ENCODE measurements around the gene SLC66A3. TPM values are rescaled to one million over a fixed set of nuclear protein-coding genes. Genes with fewer than 3 reads are reported as not detected.
"Not testable (repeated sequence)": the region's sequence is repeated elsewhere in the genome, so short reads cannot be mapped to it uniquely, and the experiment has no call there.

Gene SLC66A3
- polyA plus RNA-seq, 3 donors, result 21.9 to 25.0 (median 25.0) TPM

GRCh38 chr2:11160731-11161455 is 5.6 kb downstream of the SLC66A3 start:
- DNase-seq (ENCODE audit: low read depth in 3 of 3, low spot score in 2 of 3), result no peak

GRCh38 chr2:11161747-11162146 is 6.5 kb downstream of the SLC66A3 start:
- no peak for DNase-seq (ENCODE audit: low read depth in 3 of 3, low spot score in 2 of 3)

DNA sequence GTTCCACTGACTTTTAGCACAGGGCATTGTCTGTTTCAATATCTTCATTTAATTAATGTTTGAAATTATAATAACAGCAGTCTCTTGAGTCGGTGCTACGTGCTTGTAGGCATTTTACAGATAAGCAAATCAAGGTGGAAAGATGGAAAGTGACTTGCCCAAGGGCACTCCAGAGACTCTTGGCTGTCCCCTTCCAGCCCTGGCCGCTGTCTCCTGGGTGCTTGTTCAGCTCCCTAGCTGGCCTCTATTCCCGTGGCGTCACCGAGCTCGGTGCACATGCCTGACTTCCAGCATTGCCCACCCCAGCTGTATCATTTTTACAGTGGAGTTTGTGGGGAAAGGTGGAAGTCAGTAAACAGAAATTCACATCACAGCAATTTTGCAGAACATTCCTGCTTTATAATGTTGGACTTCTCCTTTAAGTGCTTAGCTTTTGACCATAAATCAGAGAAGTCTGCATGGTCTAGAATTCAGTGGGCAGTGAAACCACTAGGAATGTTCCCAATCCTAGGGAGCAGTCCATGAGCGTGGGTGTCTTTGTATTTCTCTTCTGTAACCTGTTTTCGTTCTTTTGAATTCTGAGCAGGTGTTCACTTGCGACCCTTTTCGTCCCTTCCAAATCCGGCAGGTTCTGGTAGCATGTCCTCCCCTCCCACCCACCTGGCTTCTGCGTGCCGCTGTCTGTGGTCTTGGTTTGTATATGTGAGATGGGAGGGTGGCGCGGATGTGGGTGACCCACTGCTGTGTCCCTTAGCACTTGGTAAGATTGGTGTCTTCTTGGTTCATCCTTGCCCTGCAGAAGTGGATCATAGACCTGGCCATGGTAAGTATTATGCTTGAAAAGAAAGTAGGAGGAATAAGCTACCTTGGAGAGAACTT is 8.4 kb downstream of the SLC66A3 start:
- no peak for DNase-seq (ENCODE audit: low read depth in 3 of 3, low spot score in 2 of 3)

GRCh38 chr2:11165046-11165445 is 9.8 kb downstream of the SLC66A3 start:
- DNase-seq (ENCODE audit: low read depth in 3 of 3, low spot score in 2 of 3), result not testable (repeated sequence)

DNA sequence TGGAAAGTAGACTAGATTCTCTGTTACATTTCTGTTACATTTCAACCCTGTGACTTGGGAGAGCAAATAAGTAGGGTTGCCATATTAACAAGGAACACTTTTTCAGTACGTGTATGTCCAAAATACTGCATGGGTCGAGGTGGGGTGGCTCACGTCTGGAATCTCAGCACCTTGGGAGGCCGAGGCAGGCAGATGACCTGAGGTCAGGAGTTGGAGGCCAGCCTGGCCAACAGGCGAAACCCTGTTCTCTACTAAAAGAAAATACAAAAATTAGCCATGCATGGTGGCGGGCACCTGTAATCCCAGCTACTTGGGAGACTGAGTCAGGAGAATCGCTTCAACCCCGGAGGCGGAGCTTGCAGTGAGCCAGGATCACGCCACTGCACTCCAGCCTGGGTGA is 11.2 kb downstream of the SLC66A3 start:
- DNase-seq (ENCODE audit: low read depth in 3 of 3, low spot score in 2 of 3), result no peak

DNA sequence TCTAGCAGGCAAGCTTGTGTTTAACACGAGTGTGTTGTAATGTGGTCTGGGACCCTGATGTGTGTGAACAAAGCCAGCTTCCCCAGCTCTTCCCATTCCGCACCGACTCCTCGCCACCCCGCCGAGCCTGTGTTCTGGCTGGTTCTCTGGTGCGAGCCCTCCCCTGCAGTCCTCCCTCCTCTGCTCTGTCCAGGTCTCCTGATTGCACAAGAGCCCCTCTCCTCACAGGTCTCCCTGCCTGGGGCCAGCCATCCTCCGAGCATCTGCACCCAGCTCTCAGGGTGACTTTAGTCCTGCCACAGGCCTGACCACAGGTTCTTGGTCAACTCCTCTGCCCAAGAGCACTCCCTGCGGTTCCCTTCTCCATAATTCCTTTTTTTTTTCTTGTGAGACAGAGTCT is 13.2 kb downstream of the SLC66A3 start:
- no peak for DNase-seq (ENCODE audit: low read depth in 3 of 3, low spot score in 2 of 3)

DNA sequence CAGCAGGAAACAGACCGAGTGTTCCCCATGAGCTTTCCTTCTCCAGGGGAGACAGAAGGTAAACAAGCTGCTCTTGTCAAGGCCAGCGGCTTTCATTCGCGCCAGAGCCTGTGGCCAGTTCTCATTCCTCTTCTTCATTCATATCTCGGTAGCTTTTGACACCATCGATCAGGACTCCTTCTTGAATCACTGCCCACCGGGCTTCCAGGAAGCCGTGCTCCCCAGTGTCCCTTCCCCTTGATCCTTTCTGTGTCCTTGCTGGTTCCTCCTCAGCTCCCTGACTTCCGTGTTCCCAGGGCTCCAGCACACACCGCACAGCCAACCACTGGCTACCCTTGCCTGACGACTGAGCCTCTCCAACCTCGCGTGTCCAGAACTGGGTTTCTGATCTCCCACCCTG is 14.1 kb downstream of the SLC66A3 start:
- no peak for DNase-seq (ENCODE audit: low read depth in 3 of 3, low spot score in 2 of 3)

DNA sequence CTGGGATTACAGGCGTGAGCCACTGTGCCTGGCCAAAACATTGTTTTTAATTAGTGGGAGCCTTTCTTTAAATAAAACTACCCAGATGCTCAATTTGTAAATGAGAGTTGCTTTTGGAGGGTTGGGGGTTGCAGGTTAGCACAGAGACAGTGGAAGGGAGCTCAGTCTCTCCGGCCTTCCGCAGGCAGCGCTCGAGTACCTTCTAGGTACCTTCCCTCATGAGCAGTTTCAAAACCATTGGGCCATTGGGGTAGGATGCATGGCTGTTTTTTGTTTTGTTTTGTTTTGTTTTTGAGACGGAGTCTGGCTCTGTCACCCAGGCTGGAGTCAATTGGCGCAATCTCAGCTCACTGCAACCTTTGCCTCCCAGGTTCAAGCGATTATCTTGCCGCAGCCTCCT is 19.0 kb downstream of the SLC66A3 start:
- no peak for DNase-seq (ENCODE audit: low read depth in 3 of 3, low spot score in 2 of 3)

GRCh38 chr2:11175293-11175795 is 20.1 kb downstream of the SLC66A3 start:
- no peak for DNase-seq (ENCODE audit: low read depth in 3 of 3, low spot score in 2 of 3)

DNA sequence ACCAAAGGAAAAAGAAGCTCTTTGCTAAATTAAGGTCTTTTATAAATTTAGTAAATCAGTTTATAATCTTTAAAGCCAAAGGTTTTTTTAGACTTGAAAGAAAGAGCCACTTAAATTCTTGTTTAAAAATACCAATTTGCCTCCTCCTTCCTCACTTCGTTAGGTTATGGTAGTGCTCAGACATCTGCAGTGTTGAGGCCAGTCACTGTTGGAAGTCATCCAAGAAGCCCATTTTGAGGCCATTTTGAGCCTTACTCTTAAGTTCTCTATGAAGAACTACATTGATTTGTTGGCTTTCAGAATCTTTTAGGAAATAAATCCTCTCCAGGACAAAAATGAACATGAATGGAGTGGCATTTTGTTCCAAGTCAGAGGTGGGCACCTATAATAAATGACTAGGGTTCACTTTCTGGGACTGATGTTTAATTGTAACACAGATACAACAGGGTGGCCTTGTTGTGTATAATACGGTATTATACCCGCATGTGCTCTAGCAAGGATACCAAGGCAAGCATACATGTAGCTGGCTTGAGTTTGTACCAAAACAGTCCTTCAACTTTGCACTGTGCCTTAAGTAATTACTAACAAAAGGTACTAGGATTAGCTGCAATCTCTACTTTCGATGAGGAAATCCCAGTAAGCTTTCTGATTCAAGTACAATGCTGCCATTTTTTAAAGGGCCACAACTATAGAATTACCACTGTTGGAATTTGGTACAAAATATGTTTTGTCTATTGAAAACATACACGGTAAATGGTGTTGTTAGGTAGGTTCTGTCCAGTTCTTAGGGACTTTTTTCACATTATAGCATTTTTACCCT is 22.8 kb downstream of the SLC66A3 start:
- no peak for DNase-seq (ENCODE audit: low read depth in 3 of 3, low spot score in 2 of 3)

DNA sequence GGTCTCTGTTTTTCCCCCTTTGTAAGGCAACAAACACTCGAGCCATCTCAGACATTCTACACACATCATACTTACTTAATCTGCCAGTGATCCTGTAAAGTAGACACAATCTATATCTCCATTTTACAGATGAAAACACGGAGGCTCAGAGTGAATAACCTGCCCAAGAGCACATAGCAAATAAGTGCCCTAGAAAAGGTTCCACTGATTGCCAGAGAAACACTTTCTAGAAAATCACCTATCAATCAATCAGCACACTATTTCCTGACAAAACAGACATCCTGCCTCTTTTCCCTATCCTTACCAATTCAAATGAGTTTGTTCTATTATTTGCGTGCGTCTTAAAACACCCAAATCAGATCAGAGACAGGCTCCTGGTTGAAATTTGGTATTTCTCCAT is 23.9 kb downstream of the SLC66A3 start:
- DNase-seq (ENCODE audit: low read depth in 3 of 3, low spot score in 2 of 3), result no peak

- no peak for DNase-seq (ENCODE audit: low read depth in 3 of 3, low spot score in 2 of 3)
These were observed 24.6 kb downstream of the SLC66A3 start for GRCh38 chr2:11179899-11180298.

GRCh38 chr2:11180653-11181052 is 25.4 kb downstream of the SLC66A3 start:
- no peak for DNase-seq (ENCODE audit: low read depth in 3 of 3, low spot score in 2 of 3)

- no peak for DNase-seq (ENCODE audit: low read depth in 3 of 3, low spot score in 2 of 3)
These were observed 27.7 kb downstream of the SLC66A3 start for GRCh38 chr2:11182951-11183350.

GRCh38 chr2:11186145-11186544 is 30.9 kb downstream of the SLC66A3 start:
- no peak for DNase-seq (ENCODE audit: low read depth in 3 of 3, low spot score in 2 of 3)

- DNase-seq (ENCODE audit: low read depth in 3 of 3, low spot score in 2 of 3), result no peak
These were observed 31.9 kb downstream of the SLC66A3 start for GRCh38 chr2:11187083-11187619.

- DNase-seq (ENCODE audit: low read depth in 3 of 3, low spot score in 2 of 3), result no peak
These were observed 32.5 kb downstream of the SLC66A3 start for GRCh38 chr2:11187731-11188130.

GRCh38 chr2:11196246-11196645 is 41.0 kb downstream of the SLC66A3 start:
- no peak for DNase-seq (ENCODE audit: low read depth in 3 of 3, low spot score in 2 of 3)

DNA sequence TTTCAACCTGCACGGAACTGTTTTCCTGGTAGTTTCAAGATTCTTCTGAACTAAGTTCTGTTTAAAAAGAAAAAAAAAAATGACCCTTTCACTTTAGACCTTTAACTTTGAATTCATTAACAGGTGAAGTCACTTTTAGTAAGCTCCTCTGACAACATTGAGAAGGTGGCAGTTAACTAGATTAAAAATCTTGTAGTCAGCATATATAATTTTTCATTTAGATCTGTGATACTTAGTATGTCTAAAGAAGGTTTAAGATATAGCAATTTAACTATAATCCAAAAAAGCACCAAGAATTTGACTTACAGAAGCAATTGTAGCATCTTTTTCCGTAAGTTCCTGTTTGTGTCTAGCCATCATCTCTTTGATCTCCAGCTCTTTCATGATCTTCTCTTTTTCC is 45.4 kb downstream of the SLC66A3 start:
- DNase-seq (ENCODE audit: low read depth in 3 of 3, low spot score in 2 of 3), result no peak

- DNase-seq (ENCODE audit: low read depth in 3 of 3, low spot score in 2 of 3), result no peak
These were observed 46.7 kb downstream of the SLC66A3 start for GRCh38 chr2:11201969-11202368.

DNA sequence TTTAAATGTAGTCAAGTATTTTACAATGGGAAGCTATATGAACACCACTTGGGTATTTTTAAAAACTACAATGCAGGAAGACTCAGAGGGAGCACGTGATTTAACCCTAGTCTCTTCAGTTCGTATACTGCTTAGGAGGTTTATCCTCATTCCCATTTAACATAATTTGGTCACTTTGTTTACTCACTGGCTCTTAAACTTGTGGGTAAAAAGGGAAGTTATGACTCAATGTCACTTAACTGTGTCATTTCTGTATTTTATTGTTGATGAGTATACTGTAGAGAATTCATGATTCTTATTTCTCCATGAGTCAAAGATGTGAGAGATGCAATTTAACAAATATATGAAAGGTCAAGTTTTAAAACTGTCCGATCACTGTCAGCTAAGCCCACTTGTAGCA is 48.2 kb downstream of the SLC66A3 start:
- no peak for DNase-seq (ENCODE audit: low read depth in 3 of 3, low spot score in 2 of 3)

All from right renal cortex interstitium (tissue), 3 donors.